Activated T-helper 17 cell treated with anti-CD3 and anti-CD28 coated beads, Interleukin-2, amount 50 U/mL, for 72 hours (primary cell): Measurements from ENCODE around the gene ZNF335. TPM values are rescaled to one million over a fixed set of nuclear protein-coding genes. Genes with fewer than 3 reads are reported as not detected.

Experiments
- ATAC-seq: fragments of 150-1000 bp; cut with Tn5 transposase; replicated peaks from 2 replicates; pipeline ENCODE4 v1.10.0; 2021; ENCODE audit warnings: mild to moderate bottlenecking, moderate library complexity
- H3K27ac Mint-ChIP-seq: one replicate; pipeline ENCODE4 v1.8.0; 2022; ENCODE audit warnings: mixed read lengths
- H3K27me3 Mint-ChIP-seq: one replicate; pipeline ENCODE4 v1.8.0; 2022; ENCODE audit warnings: mixed read lengths
- H3K36me3 Mint-ChIP-seq: one replicate; pipeline ENCODE4 v1.8.0; 2022; ENCODE audit warnings: low read depth, mild to moderate bottlenecking, mixed read lengths
- H3K4me1 Mint-ChIP-seq: one replicate; pipeline ENCODE4 v1.8.0; 2022; ENCODE audit warnings: mixed read lengths
- H3K4me3 Mint-ChIP-seq: one replicate; pipeline ENCODE4 v1.8.0; 2022; ENCODE audit warnings: mild to moderate bottlenecking, mixed read lengths
- H3K9me3 Mint-ChIP-seq: one replicate; pipeline ENCODE4 v1.8.0; 2022; ENCODE audit warnings: mixed read lengths
- total RNA-seq, 2 donors: library from RNA; stranded (reverse); gene quantifications; one replicate each; pipeline ENCODE4 v1.2.3, GENCODE V29; 2022

ZNF335 gene, protein sequence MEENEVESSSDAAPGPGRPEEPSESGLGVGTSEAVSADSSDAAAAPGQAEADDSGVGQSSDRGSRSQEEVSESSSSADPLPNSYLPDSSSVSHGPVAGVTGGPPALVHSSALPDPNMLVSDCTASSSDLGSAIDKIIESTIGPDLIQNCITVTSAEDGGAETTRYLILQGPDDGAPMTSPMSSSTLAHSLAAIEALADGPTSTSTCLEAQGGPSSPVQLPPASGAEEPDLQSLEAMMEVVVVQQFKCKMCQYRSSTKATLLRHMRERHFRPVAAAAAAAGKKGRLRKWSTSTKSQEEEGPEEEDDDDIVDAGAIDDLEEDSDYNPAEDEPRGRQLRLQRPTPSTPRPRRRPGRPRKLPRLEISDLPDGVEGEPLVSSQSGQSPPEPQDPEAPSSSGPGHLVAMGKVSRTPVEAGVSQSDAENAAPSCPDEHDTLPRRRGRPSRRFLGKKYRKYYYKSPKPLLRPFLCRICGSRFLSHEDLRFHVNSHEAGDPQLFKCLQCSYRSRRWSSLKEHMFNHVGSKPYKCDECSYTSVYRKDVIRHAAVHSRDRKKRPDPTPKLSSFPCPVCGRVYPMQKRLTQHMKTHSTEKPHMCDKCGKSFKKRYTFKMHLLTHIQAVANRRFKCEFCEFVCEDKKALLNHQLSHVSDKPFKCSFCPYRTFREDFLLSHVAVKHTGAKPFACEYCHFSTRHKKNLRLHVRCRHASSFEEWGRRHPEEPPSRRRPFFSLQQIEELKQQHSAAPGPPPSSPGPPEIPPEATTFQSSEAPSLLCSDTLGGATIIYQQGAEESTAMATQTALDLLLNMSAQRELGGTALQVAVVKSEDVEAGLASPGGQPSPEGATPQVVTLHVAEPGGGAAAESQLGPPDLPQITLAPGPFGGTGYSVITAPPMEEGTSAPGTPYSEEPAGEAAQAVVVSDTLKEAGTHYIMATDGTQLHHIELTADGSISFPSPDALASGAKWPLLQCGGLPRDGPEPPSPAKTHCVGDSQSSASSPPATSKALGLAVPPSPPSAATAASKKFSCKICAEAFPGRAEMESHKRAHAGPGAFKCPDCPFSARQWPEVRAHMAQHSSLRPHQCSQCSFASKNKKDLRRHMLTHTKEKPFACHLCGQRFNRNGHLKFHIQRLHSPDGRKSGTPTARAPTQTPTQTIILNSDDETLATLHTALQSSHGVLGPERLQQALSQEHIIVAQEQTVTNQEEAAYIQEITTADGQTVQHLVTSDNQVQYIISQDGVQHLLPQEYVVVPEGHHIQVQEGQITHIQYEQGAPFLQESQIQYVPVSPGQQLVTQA (N-terminal part only)
- 10 to 100 TPM; 46.0 to 53.9 TPM for total RNA-seq

DNA sequence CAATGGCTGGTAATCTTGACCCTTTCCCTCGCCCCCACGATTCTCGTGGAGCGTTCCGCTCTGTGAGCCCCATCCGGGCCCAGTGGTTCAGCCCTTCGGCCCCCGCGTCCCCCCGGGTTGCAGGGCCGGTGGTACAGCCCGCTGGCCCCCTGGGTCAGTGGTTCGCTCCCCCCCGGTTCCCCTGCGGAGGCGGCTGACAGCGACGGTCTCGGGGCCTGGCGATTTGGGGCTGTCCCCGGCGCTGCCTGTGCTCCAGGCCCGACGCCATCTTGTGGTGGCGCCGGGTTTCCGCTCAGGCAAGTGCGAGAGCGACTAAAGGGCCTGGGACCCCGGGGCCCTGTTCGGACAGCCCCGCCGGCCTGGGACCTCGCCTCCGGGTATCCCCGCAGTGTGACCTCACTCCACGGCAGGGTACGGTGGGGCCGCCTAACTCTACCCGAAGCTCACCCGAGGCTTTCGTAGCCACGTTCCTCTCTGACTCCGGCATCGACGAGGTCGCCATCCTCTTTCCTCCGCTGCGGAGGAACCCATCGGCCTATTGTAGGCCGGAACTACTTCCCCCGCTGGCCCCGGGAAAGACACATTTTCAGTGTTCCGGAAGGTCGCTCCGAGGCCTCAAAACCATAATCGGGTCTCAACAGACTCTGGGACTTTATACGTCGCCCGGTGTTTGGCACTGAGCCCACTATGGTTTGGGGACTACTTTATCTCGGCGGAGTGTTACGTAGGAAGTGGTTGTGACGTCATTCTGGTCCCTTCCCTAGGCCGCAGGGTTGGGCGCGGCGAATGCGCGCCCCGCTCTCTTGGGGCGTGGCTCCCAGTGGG lies at the start of gene ZNF335:
Gene ZNF335, minus strand, starts transcription at position 529 of the 825 bp plus-strand sequence. CDS start 793 bp downstream, outside the sequence.
- H3K4me1 Mint-ChIP-seq, result peaks cover 12% of the 10 kb centered on the region
- no peaks in the 10 kb centered on the region for H3K27me3 Mint-ChIP-seq
- H3K9me3 Mint-ChIP-seq, result no peaks in the 10 kb centered on the region
- ATAC-seq, result peak; percentile 81
- peak within 1 kb of the TSS; percentile 86 for H3K27ac Mint-ChIP-seq
- H3K36me3 Mint-ChIP-seq, result peaks cover 52% of the 10 kb centered on the region
- H3K4me3 Mint-ChIP-seq, result peak within 1 kb of the TSS; percentile 82

DNA sequence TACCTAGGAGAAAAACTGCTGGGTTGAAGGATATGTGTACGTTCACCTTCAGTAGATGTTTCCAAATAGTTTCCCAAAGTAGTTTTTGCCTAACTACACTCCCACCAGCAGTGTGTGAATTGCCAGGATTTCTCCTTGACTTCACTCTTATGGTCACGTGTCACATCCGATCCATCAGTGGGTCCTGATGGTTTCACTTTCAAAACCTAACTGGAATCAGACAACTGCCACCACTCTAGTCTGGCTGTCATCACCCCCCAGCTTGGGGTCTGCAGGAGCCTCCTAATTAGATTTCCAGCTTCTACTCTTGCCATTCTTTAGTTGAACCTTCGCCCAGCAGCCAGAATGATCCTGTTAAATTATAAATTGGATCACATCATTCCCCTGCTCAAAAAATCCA lies 48.6 kb upstream of the ZNF335 start:
- Mint-ChIP-seq H3K36me3 (no peaks in the 10 kb centered on the region), H3K9me3 (no peaks in the 10 kb centered on the region), H3K27me3 (peaks cover 38% of the 10 kb centered on the region), H3K27ac (no peak overlapping the region), H3K4me1 (peaks cover 8% of the 10 kb centered on the region), H3K4me3 (peak overlapping the region; percentile 70)
- no peak for ATAC-seq

DNA sequence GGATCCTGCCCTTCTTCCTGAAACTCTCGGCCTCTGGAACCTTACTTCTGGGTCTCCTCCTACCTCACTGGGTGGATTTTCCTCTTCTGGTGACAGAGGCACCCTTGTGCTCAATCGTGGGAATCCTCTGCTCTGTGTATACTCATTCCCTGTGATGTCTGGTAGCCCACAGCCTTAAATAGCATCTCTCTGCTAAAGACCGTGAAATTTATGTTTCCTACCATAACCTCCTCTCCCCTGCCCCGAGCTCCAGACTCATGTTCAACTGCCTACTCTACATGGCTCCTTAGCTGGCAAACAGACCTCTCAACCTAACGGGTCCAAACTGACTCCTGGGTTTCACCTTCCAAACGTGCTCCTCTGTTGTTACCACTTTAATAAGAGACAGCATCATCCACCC lies 46.6 kb upstream of the ZNF335 start:
- no peak for ATAC-seq
- Mint-ChIP-seq H3K4me1 (peaks cover 13% of the 10 kb centered on the region), H3K27me3 (peaks cover 24% of the 10 kb centered on the region), H3K4me3 (no peak overlapping the region), H3K9me3 (no peaks in the 10 kb centered on the region), H3K36me3 (no peaks in the 10 kb centered on the region), H3K27ac (no peak overlapping the region)

DNA sequence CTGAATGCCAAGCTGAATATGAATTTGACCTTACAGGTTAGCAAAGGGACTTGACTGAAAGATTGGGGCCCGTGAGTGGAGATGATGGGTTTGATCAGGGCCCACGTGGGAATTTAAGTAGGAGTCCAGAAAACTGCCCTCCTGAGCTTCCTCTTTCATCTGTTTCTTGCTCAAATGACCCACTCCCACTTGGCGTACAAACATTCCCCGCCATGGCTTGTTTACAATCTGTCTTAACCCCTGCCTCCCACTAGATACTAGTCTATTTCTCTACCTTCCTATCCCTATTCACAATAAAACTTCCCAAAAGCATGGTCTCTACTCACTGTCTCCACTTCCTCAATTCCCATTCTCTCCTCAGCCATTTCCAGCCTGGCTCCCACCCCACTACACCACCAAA lies 46.1 kb upstream of the ZNF335 start:
- H3K27ac Mint-ChIP-seq, result no peak overlapping the region
- H3K4me1 Mint-ChIP-seq, result peaks cover 13% of the 10 kb centered on the region
- ATAC-seq, result no peak
- H3K36me3 Mint-ChIP-seq, result no peaks in the 10 kb centered on the region
- peaks cover 19% of the 10 kb centered on the region for H3K27me3 Mint-ChIP-seq
- no peaks in the 10 kb centered on the region for H3K9me3 Mint-ChIP-seq
- no peak overlapping the region for H3K4me3 Mint-ChIP-seq

DNA sequence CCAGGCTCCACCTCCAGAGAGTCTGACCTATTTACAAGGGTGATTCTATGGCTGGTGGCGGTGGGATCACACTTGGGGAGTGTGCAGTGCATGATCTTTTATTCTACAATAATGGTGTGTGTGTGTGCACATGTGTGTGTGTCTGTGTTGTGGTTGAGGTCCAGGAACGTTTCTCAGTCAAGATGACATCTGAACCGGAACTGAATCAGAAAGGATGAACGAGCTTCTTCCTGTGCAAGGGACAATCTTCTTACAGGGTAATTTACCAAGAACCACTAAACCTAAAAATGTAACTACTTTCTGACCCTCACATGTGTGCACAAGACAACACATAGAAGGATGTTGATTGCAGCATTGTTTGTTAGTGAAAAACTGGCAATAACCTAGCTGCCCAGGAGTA lies 45.3 kb upstream of the ZNF335 start:
- Mint-ChIP-seq H3K27me3 (peaks cover 27% of the 10 kb centered on the region), H3K9me3 (no peaks in the 10 kb centered on the region), H3K4me3 (no peak overlapping the region)

DNA sequence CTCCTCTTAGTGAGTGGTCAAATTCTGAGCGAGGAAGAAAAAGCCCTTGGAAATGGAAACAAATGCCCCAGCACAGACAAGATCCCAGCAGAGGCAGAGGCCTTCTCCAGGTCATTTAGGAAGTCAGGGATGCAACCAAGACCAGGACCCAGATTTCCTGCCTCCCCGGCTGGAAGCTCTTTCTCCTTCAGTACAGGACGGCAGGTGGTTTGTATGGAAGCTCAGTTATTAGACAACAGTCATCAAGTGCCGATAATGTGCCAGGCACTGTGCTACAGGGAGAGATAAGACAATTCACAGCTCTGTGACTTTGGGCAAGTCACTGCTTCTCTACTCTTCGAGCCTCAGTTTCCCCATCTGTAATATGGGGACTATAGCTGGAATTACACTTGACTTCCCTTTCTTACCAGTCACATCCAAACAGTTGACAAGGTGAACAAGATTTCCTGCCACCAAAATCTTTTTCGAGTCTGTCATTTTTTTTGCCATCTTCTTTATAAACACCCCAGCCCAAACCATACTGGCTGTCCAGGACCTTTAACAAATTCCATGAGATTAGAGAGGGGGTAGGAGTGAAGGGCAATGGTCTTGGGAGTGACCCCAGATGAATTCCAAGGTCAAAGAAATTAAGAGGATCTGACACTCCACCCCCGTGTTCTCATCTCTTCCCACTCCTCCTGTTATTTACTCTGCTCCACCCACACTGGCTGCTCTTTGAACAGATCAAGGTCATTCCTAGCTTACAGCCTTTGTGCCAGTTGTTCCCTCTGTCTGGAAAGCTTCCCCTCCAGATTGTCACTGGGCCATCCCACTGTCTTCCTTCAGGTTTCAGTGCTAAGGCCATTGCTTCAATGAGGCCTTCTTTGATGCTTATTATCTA lies 42.8 kb upstream of the ZNF335 start:
- peaks cover 22% of the 10 kb centered on the region for H3K4me1 Mint-ChIP-seq
- H3K36me3 Mint-ChIP-seq, result peaks cover 8% of the 10 kb centered on the region
- H3K4me3 Mint-ChIP-seq, result peak overlapping the region; percentile 78
- peaks cover 43% of the 10 kb centered on the region for H3K27me3 Mint-ChIP-seq
- no peak overlapping the region for H3K27ac Mint-ChIP-seq
- no peaks in the 10 kb centered on the region for H3K9me3 Mint-ChIP-seq
- ATAC-seq, result no peak

More for the DNA sequence above, 45.3 kb upstream of the ZNF335 start:
- no peaks in the 10 kb centered on the region for H3K36me3 Mint-ChIP-seq
- ATAC-seq, result no peak
- H3K4me1 Mint-ChIP-seq, result peaks cover 13% of the 10 kb centered on the region
- H3K27ac Mint-ChIP-seq, result no peak overlapping the region

DNA sequence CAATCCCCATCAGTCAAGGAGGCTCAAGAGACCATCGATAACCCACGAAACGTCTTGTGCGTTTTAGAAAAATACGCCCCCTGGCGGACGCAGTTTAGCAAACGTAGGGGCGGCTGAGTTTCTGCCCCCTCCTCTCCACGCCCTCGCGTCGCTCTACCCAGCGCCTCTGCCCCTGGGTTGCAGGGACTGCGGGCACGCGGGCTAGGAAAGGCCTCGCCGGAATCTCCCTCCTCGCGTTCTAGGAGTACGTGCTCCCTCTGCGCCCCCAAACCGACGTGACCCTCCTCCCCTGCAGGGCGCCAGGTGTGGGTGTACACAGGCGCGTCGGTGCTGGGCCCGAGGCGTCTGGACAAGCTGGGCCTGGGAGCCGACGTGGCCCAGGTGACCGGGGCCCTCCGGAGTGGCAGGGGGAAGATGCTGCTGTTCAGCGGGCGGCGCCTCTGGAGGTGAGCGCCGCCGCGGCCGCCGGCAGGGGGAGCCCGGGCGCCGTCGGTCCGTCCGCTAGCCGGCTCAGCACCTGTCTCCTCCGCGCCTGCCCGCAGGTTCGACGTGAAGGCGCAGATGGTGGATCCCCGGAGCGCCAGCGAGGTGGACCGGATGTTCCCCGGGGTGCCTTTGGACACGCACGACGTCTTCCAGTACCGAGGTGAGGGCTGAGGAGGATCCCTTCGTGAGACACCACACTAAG lies 42.0 kb upstream of the ZNF335 start:
- Mint-ChIP-seq H3K4me3 (peak overlapping the region; percentile 78), H3K9me3 (no peaks in the 10 kb centered on the region), H3K27ac (no peak overlapping the region), H3K4me1 (peaks cover 22% of the 10 kb centered on the region), H3K36me3 (peaks cover 8% of the 10 kb centered on the region), H3K27me3 (peaks cover 51% of the 10 kb centered on the region)
- peak; percentile 90 for ATAC-seq

DNA sequence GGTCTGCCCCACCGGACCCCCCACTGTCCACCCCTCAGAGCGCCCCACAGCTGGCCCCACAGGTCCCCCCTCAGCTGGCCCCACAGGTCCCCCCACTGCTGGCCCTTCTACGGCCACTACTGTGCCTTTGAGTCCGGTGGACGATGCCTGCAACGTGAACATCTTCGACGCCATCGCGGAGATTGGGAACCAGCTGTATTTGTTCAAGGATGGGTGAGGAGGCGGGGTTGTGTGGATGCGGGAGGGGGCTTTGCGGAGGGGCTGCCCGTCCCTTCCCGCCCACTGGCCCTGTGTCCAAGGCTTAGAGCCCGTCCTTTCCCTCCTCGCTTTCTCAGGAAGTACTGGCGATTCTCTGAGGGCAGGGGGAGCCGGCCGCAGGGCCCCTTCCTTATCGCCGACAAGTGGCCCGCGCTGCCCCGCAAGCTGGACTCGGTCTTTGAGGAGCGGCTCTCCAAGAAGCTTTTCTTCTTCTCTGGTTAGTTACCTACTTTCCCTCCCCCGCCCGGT lies 41.4 kb upstream of the ZNF335 start:
- Mint-ChIP-seq H3K27ac (no peak overlapping the region), H3K9me3 (no peaks in the 10 kb centered on the region), H3K4me3 (peak overlapping the region; percentile 78), H3K4me1 (peaks cover 22% of the 10 kb centered on the region), H3K36me3 (peaks cover 8% of the 10 kb centered on the region), H3K27me3 (peaks cover 50% of the 10 kb centered on the region)
- no peak for ATAC-seq

DNA sequence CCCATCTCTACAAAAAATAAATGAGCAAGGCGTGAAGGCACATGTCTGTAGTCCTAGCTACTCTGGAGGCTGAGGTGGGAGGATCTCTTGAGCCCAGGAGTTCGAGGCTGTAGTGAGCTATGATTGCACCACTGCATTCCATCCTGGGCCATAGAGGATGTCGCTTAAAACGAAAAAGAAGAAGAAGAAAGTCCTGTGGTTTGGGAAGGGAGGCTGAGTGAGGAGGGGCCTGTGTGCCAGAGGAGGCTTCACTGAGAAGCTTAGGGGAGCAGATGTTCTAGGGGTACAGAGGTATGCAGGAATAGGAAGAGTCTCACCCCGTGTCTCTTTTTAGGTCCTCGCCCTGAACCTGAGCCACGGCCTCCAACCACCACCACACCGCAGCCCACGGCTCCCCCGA lies 40.9 kb upstream of the ZNF335 start:
- Mint-ChIP-seq H3K27ac (no peak overlapping the region), H3K9me3 (no peaks in the 10 kb centered on the region), H3K4me3 (peak overlapping the region; percentile 19), H3K36me3 (peaks cover 8% of the 10 kb centered on the region), H3K27me3 (peaks cover 50% of the 10 kb centered on the region), H3K4me1 (peaks cover 27% of the 10 kb centered on the region)
- ATAC-seq, result no peak

DNA sequence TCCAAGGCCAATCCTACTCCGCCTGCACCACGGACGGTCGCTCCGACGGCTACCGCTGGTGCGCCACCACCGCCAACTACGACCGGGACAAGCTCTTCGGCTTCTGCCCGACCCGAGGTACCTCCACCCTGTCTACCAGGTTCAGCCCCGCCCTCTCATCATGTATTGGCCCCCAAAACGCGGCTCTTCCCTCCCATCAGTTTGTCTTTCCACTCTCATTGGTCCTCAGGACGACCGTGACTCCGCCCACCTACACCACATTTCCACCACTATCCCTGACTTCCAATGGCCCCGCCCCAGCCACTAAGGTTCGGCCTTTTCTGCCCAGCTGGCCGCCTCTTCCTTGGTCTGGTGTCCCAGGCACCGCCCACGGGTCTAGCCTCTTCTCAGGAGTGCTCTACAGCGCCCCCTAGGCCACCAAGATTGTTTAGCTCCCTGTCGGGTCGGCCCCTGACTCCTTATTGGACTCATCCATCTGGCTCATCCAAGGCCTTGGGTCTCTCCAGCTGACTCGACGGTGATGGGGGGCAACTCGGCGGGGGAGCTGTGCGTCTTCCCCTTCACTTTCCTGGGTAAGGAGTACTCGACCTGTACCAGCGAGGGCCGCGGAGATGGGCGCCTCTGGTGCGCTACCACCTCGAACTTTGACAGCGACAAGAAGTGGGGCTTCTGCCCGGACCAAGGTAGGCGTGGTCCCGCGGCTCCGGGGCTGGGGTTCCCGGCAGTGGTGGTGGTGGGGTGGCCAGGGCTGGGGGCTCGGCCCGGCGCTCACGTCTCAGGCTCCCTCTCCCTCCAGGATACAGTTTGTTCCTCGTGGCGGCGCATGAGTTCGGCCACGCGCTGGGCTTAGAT lies 39.9 kb upstream of the ZNF335 start:
- peaks cover 32% of the 10 kb centered on the region for H3K4me1 Mint-ChIP-seq
- no peaks in the 10 kb centered on the region for H3K9me3 Mint-ChIP-seq
- peak overlapping the region; percentile 65 for H3K4me3 Mint-ChIP-seq
- peak overlapping the region; percentile 36 for H3K27ac Mint-ChIP-seq
- peaks cover 8% of the 10 kb centered on the region for H3K36me3 Mint-ChIP-seq
- H3K27me3 Mint-ChIP-seq, result peaks cover 50% of the 10 kb centered on the region
- ATAC-seq, result no peak

DNA sequence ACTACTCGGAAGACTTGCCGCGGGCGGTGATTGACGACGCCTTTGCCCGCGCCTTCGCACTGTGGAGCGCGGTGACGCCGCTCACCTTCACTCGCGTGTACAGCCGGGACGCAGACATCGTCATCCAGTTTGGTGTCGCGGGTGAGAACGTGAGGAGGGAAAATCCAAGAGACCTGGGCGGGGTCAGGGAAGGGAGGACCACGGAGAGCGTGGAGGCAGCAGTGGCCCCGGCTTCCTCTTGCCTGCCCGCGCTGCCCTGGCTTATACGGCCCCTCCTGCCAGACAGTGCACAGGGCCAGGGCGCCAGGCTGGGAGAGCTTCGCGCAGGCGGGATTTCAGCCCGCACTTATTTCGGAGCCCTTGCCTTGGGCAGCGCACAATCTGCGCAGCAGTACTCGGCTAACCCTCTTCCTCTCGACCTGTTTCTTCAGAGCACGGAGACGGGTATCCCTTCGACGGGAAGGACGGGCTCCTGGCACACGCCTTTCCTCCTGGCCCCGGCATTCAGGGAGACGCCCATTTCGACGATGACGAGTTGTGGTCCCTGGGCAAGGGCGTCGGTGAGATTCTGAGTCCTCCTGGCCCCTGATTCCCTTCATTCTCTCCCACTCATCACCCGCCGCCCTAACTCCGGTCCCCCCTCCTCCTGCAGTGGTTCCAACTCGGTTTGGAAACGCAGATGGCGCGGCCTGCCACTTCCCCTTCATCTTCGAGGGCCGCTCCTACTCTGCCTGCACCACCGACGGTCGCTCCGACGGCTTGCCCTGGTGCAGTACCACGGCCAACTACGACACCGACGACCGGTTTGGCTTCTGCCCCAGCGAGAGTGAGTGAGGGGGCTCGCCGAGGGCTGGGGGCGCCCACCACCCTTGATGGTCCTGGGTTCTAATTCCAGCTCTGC lies 38.7 kb upstream of the ZNF335 start:
- H3K27me3 Mint-ChIP-seq, result peaks cover 47% of the 10 kb centered on the region
- peaks cover 38% of the 10 kb centered on the region for H3K4me1 Mint-ChIP-seq
- H3K4me3 Mint-ChIP-seq, result peak overlapping the region; percentile 65
- peaks cover 8% of the 10 kb centered on the region for H3K36me3 Mint-ChIP-seq
- ATAC-seq, result peak; percentile 43
- no peaks in the 10 kb centered on the region for H3K9me3 Mint-ChIP-seq
- peak overlapping the region; percentile 36 for H3K27ac Mint-ChIP-seq
